ENCODE data around the gene IQCE.
"Not testable (repeated sequence)": the region's sequence is repeated elsewhere in the genome, so short reads cannot be mapped to it uniquely, and the experiment has no call there.

Gene IQCE

DNA sequence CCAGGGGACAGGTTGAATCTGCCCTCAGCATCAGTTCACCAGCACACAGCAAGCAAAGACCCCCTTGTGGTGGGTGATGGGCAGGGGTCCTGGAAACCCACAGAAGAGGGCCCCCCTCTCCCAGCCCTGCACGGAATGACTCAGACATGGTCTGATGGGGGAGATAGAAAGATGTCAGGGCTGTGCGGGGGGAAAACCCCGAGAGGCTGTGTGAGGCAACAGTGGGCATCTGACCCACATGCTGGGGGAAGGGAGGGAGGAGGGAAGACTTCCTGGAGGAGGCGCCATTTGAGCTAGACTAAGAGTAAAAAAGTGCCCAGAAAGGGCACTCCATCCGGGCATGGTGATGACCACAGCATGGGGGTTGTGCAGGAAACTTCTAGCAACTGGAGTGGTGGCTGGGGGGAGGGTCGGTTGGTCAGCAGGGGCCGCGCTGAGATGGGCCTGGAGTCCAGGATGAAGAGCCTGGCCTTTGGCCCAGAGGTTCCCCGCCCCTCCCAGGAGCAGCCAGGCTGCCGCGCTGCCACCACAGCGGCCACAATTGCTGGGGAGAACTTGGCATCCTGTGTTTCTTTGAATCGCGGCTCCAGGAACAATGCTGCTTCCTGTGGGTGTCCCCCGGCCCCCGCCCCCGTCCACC is 36.7 kb upstream of the IQCE start:
- DNase-seq (ENCODE audit: low read depth): no peak

DNA sequence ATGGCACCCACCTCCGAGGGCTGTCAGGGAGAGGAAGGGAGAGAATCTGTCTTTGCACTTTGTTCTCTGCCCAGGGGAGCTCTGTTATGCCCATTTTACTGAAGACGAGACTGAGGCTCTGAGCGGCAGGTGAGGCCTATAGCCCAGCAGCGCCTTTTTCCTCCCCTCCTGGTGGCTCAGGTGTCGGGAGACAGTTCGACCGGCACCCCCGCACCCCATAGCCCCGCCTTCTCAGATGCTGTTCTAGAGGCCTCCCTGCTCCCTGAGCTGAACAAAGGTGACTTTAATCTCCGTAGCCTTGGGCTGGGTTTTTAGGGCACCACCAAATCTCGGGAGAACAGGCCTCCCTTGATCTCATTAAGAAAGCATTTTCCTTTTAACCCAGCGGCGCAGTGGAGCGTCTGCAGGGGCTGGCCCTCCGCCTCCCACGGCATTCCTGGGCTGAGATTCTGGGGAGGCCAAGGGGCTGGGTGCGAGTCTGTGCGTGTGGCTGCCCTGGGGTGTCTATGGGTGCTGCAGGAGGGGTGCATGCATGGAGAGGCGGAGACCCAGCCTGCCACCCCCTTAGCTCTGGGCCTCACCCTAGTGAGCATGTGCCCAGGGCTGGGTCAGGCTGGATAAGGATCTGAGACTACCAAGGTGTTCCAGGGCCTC is 35.9 kb upstream of the IQCE start:
- DNase-seq (ENCODE audit: low read depth): no peak

DNA sequence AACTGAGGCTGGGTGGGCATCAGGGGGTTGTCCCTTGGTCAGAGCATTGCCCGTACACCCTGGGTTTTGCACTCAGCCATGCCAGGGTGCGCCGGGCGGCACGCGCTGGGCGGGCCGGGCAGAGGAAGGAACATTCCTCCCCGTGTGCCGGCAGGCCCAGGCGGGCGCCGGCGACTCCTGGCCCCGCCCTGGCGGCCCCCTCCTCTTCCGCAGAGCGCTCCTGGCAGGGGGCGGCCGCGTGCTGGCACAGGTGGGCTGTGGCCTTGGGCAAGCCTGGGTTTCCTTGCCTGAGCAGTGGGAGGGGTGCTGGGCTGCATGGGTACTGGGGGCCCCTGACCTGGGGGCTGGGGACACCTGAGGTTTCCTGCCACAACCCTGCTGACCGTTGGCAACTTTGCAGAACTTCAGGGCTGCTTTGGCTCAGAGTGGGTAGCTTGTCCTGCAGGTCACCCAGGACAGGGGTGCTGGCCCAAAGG is 35.3 kb upstream of the IQCE start:
- no peak for DNase-seq (ENCODE audit: low read depth)

DNA sequence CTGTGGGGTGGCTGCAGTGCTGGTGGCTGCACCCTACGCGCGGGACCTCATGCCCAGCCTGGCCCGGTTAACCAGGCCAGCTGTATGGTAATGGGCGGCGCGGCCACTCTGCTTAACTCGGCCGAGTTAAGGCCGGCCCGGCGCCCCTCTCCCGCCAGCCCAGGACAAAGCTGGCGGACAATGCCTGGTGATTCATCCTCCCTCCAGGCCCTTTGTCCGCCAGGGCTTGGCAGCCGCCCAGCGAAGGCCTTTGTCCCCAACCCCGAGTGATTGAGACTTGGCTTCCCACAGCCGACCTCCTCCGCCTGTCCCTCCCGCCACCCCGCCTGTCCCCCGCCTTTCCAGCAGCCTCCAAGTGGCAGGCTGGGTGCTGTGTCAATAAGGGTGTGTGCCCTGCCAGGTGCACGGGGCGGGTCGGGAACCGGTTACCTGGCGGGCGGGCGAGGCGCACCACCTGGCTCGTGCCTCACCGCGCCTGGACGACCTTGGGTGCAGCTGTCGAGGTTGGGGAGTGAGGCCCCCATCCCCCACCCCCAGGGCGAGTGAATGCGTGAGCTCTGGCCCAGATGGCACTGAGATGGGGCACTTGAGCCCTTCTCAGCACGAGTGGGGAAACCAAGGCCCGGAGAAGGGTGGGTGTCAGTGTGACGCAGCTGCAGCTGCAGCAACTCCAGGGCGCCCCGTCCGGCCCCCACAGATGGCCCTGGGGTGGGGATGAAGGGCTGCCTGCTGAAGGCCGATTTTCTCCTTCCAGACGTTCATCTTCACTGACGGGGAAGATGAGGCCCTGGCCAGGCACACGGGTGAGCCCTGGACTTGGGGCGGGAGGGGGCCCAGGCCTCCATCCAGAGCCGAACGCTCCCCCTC is 34.6 kb upstream of the IQCE start:
- DNase-seq (ENCODE audit: low read depth): no peak

DNA sequence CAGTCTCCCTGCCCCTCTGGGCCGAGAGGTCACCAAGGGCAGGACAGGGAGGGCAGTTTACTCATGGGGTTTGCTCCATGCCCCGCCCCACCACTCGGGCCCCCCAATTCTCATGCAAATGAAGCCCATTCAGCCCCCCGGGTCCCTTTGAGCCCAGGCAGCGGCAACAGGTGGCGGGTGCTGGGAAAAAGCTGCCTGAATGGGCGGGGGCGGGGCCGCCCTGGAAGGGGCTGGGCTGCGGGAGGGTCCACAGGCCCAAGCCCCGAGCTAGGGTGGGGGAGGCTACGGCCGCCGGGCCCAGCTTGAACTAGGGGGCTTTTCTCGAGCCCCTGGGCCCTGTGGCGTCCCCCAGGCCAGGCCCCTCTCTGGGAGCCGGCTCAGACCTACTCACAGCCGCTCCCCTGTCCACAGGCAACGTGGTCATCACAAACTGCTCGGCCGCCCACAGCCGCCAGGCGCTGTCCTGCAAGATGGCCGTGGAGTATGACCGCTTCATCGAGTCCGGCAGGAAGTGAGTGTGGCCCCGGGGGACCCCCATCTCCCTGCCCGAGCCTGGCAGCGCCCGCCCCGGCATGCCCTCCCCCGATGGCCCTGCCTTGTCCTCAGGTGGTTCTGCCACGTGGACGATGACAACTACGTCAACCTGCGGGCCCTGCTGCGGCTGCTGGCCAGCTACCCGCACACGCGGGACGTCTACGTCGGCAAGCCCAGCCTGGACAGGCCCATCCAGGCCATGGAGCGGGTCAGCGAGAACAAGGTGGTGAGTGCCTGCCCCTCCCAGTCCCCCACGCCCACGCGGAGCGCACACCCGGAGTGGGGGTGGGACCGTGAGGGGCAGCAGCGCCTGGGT is 33.7 kb upstream of the IQCE start:
- DNase-seq (ENCODE audit: low read depth): no peak

DNA sequence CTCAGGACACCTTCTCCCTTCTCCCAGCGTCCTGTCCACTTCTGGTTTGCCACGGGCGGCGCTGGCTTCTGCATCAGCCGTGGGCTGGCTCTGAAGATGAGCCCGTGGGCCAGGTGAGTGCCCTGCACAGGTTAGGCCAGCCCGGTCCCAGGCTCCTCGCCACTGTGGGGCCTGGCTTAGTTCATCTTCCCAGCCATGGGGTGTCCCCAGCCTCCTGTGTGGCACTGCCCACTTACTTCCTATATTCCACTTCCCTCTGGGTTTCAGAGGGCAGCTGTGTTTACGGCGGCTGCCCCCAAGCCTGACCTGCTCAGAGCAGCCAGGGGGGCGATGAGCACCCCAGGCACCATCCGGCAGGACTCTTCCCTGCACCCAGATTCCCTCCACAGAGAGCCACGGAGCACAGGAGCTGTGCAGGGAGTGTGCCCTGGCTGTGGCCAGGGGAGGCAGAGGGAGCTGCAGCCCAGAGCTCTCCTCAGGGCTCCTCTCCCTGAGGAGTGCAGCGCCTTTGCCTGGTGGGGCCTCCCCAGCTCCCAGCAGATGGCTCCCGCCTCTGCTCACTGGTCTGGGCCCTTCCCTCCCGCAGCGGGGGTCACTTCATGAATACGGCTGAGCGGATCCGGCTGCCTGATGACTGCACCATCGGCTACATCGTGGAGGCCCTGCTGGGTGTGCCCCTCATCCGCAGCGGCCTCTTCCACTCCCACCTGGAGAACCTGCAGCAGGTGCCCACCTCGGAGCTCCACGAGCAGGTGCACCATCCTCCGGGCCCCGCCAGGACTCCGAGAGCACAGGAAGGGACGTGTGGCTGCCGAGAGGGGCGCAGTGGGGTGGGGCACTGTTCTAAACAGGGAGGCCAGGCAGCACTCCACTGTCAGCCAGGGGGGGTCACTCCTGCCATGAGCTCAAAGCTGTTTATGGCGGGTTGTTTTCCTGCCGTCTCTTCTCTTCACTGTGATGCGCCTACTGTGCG is 32.8 kb upstream of the IQCE start:
- DNase-seq (ENCODE audit: low read depth): no peak

DNA sequence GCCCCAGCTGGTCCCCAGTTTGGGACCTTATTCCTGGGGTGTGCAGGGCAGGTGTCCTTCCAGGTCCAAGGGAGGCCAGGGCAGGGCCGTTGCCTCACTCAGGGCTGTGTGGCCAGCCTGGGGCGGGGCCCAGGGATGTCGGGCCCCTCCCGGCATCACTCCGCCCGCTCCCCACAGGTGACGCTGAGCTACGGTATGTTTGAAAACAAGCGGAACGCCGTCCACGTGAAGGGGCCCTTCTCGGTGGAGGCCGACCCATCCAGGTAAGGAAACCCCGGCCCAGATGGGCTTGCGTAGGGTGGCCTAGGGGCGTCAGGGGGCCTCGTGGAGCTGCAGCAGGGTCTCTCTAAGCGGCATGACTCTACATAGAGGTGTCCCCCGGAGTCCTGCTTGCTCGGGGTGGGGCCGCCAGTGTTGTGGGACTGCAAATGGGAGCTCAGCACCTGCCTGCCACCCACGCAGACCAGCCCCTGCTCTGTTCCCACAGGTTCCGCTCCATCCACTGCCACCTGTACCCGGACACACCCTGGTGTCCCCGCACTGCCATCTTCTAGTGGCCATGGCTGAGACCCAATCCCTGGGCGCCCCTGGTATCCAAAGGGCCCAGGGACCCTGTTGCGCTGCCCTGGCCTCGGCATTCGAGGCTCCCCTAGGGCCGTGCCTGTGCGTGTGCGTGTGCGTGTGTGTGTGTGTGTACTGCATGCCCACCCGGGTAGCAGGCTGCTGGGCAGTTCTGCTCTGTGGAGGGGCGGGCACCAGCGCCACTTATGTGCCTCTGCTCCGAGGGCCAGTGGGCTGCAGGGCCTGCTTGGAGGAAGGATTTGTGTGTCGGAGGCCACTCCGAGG is 31.9 kb upstream of the IQCE start:
- DNase-seq (ENCODE audit: low read depth): no peak

DNA sequence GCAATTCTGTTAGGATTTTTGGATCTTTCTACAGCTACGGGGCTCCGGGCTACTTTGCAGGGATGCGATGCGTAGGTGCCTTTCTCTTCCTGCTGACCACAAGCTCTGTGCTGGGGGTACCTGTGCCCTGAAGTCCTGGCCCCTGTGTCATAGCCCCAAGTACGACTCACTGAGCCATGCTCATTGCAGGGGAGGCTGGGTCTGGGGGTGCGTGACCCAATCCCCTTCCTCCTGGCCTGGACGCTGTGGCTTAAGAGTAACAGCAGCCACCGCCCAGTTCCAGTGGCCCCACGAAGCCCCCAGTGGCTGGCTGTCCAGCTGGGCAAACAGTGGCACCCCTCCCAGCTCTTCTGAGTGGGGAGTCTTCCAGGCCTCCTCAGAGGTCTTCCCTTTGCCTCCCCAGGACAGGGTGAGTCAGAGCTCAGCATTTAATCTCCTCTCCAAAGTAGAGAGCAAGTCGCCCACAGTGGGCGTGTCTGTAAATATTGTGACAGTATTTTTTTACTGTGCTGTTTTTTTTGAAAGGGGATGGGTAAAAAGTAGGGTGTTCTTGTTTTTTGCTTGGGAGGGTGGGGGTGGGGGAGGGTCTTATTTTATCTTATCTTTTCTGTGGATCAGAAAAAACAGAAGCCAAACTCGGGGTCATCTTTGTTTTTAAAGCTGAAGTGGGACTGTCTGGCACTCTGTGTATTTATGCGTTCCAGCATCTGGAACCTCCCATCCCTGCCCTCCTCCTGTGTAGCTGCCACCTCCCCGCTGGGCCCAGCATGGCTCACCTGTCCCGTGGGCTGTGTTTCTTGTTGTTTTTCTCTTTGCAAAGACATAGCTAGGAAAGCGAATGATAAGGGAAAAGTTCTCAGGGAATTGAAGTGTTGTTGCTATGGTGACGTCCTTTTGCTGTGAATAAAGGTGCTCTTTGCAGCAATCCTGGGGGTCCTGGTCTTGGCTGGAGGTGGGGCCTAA is 31.0 kb upstream of the IQCE start:
- peak; percentile 57 for DNase-seq (ENCODE audit: low read depth)

DNA sequence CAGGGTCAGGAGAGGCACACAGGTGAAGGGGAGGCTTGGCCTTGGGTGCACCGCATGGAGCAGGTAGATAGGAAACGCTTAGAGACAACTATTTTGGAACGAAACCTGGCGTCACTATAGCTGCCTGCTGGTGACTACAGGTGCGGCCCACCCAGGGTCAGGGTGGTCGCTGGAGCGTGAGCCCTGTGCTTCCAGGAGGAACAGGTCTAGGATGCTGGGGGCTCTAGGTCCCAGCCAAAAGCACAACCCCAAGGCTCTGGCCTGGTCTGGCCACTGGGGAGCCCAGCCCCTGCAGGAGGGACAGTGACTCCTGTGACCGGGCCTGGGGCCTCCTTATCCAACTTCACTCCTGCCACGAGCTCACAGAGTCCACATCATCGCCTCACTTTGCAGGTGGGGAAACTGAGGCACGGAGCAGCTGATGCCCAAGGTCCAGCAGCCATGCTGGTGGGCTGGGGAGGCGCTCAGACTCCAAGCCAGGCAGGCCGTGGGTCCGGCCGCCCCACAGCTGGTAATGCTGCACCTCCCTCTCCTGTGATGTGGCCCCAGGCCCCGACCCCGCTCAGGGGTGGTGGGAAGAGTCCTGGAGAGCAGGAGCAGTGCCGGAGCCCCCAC is 30.2 kb upstream of the IQCE start:
- DNase-seq (ENCODE audit: low read depth): no peak

DNA sequence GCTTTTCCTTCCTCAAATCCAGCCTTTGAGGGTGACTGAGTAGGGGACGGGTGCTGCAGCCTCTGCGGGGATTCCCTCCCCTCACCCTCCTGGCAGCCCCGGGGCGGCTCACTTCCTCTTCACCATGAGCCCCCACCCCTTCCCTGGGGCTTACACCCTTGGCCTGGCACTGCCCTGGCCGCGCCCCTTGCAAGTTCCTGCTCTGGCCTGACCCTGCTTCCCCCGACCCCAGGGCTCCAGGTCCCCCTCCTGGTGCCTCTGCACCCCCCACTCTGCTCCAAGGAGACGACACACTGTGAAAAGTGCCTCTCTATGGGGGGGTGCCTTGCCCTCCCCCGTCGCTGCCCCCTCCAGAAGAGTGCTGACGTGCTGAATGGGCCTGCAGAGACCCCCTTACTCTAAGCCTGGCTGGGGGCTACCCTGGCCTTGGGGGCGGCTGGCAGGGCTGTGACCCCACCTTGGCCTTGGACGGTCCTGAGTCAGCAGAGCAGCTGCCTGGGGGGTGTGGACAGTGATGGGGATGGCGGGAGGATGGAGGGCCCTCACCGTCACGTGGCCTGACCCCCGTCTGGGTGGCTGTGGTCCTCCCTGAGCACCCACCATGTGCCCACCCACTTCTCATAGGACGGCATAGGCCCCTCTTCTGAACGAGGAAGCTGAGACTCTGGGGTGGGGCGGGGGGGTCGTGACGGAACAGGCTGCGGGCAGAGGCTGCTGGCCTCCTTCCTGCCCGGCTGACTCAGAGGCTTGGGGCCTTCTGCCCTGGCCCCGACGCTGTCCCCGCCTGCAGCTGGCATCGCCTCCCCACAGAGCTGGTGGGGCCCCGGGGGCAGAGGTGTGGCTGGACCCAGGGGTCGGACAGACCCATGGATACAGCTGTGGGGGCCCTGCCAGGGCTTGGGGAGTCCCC is 29.4 kb upstream of the IQCE start:
- DNase-seq (ENCODE audit: low read depth): no peak

DNA sequence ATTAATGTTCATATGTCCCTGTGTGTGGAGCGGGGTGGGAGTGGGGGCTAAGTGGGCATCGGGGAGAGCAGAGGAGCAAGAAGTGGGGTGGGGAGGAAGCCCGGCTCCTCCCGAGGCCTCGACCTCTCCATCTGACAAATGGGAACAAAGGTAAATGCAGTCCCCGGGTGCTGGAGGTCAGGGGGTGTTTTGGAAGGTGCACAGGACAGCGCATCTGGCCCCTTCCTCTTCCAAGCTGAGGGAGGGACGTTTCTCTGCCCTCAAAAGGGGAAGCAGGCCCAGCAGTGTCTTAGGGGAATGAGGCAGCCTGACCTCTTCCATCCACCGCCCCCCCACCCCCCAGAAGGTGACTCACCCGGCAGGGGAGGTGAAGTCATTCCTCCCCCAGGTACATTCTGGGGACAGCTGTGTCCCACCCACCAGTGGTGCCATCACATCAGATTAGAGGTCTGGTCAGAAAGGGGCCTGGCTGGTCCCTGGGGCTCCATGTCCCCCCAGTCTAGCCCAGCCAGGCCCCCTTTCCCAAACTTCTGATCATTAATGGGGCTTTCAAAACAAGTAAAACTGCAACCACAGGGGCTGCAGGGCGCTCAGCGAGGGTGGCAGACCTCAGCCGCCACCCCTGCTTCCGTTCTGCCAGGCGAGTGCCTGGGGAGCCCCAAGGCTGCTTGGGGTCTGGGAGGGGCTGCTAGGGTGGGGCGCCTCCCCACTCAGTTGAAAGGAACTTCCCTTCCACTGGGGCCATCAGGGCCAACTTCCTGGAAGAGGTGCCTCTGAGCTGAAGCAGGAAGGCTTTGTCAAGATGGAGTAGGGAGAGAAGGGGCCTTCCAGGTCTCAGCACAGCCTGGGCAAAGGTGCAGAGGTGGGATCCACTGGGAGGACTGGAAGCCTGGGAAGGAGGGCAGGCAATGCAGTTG is 28.4 kb upstream of the IQCE start:
- DNase-seq (ENCODE audit: low read depth): no peak

DNA sequence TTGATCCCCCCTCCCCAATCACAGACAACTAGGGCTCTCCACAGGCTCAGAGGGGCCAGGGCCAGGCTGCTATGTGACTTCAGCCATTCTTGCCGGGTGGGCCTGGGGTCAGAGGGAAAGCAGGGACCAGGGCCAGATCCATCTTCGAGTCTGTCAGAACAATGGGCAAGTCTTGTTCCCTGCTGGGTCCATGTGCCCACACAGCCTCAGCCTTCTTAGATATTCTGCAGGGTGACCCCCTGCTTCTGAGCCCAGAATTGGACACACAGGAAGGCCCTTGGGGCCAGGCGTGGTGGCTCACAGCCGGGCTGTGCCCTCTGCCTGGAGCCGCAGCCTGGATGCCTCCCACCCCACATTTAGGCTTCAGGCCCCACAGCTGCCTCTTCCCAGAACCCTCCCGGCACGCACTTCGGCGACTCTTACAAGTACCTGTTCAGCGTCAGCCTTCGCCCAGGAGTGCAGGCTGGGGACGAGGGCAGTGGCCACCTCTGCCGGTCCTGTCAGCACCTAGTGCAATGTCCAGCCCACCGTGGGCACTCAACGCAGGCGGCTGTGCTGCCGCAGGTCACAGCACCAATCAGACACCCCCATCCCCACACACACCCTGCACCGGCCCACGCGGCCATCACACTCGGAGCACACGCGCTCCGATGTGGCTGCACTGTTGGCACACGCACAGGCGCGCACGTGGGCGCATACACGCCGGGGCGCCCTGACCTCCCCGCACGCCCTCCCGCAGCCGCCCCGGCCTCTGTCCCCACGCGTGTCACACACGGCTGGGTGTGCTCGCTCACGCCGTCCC is 27.6 kb upstream of the IQCE start:
- DNase-seq (ENCODE audit: low read depth): not testable (repeated sequence)

DNA sequence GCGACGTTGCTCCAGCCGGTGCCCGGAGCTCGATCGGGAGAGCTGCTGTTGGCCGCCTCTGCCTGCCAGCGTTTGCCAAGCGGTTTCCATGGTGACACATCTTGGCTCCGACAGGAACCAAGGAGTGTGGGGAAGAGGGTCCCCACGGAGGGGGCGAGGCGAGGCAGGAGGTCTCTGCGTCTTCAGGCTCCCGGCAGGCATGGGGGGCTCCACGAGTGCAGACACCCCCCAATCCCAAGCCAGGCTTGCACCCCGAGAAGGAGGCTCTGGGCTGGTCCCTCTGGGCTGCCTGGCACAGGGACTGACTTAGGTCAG is 27.0 kb upstream of the IQCE start:
- DNase-seq (ENCODE audit: low read depth): not testable (repeated sequence)

DNA sequence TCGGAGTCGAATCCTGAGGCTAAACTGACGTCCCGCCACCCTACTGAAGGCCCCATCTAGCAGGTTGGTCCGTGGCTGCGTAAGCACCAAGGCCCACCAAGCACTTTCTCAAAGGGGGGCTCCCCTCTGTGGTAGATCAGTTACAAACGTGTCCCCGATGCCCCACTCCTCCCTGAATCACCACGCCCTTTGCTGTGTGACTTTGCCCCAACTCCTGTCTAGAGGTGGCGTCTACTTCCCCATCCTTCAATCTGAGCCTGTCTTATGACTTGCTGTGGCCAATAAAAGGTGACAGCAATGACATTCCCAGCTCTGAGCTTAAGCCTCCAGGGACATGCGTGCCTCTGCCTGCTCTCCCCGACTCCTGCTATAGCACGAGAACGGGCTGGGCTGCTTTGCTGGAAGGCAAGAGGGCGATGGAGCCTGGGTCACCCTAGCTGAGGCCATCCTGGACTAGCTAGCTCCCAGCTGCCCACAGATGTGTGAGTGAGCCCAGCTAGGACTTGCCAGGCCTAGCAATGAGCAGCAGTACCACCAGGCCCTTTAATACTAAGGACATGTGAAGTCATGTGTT is 26.5 kb upstream of the IQCE start:
- not testable (repeated sequence) for DNase-seq (ENCODE audit: low read depth)

DNA sequence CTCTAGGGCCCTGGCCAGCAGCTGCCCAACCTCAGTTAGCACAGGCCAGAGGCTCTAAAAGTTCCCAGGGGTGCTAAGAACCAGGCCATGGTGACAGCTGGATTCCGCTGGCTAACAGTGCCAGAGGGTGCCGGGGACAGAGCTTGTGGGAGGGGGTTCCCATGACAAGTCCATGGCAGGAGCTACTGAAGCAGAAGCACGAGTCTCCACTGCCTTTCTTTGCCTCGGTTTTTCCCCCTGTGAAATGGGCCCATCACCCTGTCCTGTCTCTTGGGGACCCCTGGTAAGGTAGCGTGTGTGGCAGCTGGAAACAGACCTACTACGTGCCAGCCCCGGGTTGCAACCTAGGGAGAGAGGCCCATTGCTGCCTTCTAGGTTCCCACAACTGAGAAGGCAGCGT is 26.0 kb upstream of the IQCE start:
- not testable (repeated sequence) for DNase-seq (ENCODE audit: low read depth)

Measured in stromal cell of bone marrow (primary cell).